ENCODE results near the gene TMSB4X.
"Not testable (repeated sequence)": the region's sequence is repeated elsewhere in the genome, so short reads cannot be mapped to it uniquely, and the experiment has no call there.

TMSB4X gene

DNA sequence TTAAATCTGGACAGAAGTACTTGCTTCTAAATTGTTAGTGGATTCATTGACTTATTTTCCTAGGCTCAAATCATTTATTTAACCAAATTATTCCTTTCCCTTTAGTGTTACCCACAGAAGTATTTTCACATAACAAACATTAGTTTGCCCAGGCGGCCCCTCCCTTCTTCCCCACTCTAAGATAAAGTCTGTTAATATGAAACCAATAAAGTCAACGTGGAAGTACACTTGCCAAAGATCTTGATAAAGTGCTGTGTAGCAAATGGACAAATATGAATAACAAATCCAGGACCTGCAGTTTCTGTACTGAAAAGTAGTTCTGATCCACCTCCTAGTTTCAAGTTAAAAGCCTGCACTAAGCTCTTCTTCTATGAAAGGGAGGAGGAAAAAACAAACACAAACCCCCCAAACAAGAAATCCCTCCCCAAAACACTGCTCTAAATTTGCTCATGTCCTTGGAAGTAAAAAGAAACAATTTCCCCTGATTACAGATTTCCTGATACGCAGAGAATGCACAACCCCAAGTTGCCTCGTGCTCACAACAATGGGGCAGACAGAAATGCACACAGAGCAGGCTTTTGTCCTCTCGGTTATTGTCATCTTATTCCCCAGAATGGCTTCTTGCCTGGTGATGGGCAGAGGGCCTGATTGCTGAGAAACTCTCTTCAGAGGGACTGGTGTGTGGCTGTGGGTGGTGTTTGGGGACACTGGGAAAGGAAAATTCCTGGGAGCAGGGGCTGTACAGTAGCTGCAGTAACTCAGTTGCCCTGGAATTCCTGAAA is 23.2 kb downstream of the TMSB4X start:
- no peak for DNase-seq

DNA sequence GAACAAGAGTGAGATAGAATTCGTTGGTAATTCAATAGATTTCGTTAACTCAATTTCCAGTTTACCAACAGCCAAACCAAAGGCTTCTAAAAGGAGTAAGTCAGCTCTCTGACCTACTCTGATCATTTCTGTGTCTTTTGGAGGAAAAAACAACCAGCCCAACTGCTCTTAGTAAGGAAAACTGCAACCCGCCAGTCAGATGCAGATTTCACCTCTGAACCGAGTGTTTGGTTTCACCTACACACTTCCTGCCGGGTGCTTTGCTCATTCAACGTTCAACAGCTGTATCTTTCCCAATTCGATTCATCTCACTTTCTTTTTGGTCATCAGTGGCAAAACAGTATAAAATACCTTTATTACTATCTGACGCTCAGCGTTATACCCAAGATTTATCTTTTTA is 24.5 kb downstream of the TMSB4X start:
- peak; percentile 70 for DNase-seq

DNA sequence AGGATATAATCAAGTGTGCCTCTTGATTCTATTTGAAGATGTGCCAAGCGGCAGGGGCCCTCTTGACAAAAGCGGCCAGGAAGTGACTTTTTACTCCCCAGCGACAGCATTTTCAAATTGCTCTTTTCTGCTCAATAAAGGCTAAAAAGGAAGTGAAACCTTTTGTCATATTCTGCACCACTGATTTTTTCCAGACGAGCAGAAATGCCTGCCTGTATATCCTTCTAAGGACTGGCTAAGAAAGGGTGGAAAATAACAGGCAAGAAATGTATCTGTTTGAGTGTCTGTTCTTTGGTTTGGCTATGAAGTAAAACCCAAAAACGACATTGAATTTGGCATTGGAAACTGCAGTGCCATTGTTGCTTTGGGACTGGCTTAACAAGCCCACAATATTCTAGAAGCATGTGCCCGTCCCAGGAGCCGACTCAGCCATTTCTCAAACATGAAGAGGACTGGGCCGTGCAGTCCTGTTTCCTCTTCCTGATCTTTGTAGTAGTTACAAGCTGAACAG is 25.4 kb downstream of the TMSB4X start:
- peak; percentile 50 for DNase-seq

DNA sequence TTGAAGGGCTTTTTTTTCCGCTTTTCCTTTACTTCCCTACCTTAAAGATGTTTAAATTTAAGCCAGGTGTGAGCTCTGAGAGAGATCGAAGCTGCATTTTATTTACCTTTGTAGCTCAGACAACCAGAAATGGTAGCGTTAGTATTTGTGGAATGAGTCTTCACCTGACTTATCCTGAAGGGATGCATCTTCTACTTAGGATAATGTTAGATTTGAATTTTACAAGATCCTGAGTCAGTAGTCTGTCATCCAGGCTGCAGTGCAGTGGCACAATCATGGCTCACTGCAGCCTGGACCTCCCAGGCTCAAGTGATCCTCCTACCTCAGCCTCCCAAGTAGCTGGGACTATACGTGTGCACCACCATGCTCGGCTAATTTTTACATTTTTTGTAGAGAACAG is 26.2 kb downstream of the TMSB4X start:
- DNase-seq: no peak

DNA sequence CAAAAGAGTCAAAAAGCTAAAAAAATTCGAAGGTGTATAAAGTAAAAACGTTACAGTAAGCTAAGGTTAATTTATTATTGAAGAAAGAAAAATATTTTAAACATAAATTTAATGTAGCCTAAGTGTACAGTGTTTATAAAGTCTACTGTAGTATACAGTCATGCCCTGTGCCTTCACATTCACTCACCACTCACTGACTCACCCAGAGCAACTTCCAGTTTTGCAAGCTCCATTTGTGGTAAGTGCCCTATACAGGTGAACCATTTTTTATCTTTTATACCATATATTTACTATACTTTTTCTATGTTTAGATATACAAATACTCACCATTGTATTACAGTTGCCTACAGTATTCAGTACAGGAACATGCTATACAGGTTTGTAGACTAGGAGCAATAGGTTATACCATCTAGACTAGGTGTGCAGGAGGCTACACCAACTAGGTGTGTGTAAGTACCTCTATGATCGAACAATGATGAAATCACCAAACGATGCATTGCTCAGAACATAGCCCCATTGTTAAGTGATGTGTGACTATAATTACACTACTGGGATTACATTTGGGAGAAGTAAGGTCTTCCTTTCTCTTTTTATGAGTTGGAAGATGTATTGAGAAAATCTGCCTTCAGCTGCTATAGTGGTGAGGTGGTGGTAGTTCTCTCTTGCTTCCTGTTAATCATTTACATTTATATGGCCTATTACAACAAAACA is 27.2 kb downstream of the TMSB4X start:
- DNase-seq: peak; percentile 42

DNA sequence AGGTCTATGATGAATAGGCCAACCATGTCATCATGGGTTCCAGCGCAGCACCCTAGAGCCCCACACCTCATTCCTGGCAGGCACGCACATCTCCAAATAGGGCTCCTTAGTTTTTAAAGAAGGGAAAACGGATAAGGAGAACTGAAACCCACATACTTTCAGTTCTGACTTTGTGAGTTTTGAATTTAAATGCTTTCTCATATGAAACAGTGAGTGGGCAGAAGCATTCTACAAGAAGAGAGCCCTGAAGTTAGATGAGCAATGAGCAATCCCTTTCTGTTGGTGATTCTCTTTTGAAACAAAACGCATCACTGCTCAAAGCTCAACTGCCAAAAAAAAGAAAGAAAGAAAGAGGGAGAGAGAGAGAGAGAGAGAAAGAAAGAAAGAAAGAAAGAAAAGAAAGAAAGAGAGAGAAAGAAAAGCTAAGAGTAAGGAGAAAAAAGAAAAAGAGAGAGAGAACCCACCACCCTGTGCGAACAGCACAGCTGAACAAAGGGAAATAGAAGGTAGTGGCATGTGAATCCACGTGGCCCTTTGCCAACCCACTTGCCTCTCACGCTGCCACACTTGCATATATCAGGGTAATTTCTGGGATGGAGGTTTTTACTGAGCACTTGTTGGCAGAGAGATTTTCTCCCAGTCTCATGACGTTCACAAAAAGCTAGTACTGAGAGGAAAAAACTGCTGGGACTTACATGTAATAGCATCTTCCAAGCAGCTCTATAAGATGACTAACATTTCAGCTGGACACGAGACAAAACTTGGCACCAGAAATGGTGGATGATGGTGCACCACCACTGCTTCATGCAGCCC is 31.0 kb downstream of the TMSB4X start:
- DNase-seq: no peak

DNA sequence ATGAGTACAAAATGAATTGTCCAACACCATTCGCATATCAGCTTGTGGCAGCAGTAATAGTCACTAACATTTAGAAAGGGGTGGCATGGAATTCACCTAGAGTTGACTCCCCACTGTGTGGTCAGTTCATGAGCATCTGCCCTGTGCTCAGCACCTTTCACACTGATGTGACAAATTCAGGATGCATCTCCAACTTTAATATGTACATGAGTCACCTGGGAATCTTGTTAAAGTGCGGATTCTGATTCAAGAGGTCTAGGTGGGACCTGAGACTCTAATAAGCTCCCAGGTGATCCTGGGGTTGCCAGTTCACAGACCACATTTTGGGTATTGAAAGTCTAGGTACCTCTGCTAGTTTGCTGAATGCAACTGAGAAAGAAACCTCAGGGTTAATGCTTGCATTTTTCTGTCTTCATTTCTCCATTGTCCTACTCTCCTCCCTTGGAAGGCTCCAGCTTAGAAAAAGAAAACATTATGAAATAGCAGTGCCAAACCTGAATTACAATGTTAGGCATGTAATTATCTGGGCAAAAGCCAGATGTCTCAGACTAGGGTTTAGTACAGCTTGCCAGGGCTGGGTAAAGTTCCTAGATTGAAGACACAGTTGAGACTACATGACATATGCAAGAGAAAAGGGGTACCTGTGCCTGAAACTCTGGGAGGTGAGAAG is 32.7 kb downstream of the TMSB4X start:
- DNase-seq: no peak

DNA sequence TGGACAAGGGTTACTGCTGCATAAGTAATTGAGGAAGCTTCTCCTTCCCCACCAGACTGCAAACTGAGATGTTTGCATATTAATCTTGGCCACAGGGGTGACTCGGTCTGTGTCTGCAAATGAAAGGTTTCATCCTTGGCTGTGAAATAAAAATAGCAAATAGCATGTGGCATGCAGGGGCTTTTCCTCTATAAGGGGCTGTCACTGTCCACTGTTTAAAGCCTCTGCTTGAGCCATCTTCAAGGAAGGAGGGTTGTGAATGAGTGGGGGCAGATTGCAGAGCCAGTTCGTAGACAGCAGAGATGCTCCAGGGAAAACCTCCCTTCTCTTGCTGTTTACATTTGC is 33.3 kb downstream of the TMSB4X start:
- DNase-seq: no peak

DNA sequence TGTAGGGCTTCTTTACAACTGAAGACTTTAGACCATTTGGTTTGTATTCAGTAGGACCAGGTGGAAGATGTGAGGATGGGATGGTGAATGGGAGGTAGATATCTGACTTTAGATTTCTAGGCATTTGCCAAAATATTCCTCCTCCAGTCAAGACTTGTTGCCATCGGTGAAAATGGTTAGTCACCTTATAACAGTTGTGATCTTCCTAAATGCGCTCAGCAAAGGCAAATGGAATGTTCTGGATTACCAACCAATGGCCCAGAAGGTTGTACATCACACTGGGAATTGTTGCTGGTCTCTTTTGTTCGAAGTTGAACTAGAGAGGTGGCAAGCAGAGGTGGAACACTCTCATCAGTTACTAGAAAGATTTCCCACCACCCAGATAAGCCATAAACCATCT is 33.9 kb downstream of the TMSB4X start:
- DNase-seq: no peak

DNA sequence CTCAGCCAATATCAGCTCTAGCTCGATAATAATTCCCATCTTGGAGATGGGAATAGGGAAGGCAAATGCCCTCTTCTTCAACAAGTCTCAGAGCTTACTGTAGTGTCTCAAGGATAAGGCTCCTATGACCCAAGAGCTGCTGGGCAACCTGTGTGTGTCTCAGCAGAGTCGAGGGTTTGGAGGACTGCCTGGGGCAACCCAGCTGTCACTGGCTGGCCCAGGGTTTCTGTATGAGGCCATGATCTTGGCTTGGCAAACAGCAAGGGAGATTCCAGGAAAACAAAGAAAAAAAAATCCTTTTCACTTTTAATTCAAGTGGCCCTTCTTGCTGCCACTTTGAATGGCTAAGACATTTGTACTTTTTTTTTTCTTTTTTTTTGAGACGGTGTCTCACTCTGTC is 34.4 kb downstream of the TMSB4X start:
- no peak for DNase-seq

DNA sequence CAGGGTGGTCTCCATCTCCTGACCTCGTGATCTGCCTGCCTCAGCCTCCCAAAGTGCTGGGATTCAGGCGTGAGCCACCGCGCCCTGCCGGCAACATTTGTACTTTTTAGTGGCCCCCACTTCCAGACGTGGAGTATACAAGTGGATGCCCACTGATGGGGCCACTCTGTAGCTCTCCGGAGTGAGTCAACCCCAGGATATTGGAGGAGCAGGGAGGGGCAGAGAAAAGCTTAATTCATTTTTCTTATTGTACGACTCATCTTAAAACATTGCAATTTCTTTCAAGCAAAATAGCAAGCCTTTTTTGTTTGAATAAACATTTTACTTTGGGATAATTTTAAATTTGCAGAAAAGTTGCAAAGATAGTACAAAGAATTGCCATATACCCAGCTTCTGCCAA is 34.9 kb downstream of the TMSB4X start:
- DNase-seq: no peak

DNA sequence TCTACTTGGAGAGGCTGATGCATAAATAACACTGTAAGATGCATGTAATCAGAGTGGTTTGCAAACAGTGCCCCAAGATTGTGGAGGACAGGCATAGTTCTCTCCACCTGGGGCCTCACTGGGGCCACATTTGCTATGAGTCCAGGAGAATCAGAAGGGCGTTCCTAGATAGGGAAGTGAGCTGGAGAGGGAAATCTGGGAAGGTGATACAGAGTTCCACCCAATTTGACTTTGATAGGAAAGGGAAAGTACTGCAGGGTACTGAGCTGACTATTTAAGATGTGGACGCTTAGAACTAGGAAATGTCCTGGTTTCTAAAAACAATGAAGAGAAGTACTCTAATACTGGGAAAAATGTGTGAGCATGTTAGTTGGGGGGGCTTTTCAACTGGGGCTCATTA is 35.6 kb downstream of the TMSB4X start:
- no peak for DNase-seq

DNA sequence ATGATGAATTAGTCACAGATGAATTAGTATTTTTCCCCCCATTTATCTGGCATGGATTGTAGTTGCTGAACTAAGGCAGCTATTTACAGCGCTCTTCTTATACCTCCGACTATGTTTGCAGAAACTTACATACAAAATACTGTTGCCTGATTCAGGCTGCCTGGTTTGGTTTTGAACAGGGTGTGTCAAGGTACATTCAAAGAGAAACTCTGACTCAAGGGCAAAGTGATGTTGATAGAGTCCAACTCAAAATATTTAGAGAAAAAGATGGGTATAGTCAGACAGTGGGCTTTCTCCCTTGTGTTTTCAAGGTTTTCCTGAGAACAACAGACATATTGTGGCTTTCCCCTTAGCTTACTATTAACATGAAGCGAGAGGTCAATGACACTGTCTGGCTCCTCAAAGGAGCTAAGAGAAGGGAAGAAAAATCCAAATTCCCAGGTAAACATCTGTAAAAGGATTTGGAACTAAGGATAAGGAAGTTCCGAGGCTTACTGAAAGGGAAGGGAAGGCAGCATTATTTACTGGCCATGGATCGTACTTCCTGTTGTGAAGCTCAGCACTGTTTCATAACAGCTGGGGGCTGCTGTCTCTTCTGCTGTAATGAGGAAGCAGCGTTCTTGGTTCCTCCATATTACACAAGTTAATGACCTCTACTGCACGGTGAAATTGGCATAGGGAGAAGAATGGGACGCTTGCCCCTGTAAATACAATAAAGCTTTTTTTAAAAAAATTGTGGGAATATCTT is 38.6 kb downstream of the TMSB4X start:
- no peak for DNase-seq

DNA sequence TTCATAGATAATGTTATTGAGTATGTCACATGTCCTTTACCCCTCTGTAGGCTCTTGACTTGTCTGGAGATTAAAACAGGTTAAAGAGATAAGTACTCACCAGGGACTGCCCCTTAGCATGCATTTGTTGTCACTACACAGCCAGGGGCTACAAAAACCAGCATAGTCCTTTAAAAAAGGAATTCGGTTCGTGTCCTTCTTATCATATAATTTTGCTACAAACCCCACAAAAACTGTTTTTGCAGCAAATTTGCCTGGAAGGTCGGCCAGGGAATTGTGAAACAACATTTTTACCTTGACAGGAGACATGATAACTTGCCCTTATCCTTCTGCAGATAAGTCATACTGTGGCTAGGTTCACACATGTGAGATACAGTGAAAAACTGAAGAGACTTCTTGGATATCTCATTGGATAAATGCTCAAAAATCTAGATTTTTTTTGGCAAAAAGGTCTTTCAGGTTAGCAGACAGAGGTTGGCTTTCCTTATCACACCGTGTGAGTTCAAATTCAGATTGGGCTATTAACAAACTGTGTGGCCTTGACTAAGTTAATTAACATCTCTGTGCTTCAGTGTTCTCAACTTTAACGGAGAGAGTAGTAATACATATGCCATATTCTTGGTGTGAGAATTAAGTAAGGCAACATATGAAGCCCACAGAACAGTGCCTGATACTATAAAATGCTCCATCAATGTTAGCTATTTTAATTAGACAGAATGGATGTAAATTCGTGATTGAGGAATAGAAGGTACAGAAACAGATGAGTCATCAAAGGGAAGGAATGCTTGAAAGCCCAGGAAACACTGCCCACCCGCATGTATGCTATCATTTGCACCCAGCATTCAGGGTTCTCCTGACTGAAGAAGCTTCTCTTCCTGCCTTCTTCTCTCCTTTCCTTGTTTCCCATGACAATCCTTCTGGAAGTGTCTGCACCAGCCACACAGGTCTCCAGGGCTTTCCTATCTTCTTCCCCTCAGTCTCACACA is 39.5 kb downstream of the TMSB4X start:
- DNase-seq: no peak

DNA sequence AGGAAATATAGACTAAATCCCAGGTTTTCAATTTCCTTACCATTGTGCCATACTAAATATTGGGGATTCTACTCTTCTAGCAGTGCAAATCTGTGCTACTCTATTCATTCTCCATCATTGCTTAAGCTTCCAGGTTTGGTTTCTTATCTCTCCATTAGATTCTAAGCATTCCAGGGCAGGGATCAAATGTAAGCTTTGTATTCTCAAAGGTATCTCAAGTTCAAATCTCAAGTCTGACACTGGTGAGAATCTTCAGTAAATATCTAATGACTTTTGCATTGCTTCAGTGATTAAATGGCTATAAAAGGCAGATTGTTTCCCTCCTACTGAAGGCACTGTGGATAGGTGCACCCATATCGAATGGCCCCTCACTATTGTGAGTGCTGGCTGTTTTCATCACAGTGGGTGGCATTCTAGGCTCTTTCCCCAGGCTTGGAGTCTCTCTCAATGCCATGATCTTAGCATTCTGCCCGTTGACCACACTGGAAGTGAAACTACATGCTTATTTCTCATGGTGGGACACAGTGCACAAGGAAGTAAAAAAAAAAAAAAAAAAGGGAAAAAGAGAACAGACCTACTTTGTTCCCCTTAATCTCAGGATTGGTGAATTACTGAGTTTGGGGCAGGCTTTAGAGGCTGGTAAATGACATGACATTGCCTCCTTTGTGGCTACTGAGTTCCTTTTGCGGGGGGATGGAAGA is 40.8 kb downstream of the TMSB4X start:
- no peak for DNase-seq

DNA sequence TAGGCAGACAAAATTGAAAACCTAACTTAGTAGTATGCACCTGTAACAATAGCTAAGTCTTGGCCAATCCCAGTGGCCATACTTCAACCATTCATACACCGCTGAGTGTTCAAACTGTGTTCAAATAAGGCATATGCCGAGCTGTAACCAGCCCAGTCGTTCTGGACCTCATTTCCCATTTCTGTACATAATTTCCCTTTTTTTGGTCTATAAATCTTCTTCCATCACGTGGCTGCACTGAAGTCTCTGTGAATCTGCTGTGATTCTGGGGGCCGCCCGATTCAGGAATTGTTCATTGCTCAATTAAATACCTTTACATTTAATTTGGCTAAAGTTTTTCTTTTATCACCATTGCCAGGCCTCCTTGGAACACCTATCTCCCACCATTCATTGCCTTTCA is 41.8 kb downstream of the TMSB4X start:
- DNase-seq: not testable (repeated sequence)

DNA sequence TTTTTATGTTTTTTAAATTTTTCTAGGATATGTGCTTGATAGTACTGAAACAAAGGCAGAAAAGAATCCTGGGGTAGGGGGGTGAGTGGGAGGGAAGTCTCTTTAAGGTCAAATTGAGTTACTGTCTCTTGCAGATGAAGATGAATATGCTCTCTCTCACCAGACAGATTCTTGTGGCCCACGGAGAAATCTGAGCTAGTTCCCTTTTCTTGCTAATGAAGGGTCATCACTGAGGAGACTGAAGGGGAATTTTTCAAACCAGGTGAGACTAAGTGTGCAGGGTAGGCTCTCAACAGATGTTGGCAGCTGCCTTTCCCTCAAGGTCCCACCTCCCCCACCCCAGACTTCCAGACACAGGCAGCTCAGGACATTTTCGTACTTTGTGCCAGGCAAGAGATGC is 48.0 kb downstream of the TMSB4X start:
- DNase-seq: no peak

DNA sequence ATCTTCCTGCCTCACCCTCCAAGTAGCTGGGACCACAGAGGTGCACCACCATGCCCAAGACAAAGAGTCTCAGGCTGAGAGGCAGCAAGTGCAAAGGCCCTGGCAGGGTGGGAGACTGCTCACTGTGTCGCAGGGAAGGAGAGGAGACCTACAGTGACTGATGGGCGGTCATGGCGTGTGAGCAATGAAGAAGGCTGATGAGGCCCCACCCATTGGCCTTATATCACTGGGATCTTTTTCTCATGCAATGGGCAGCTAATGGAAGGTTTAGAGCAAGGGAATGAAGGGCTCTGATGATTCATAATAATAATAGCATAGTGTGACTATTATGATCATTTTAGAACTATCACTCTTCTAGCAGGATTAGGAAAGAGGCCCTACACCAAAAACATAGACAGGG is 48.7 kb downstream of the TMSB4X start:
- no peak for DNase-seq

DNA sequence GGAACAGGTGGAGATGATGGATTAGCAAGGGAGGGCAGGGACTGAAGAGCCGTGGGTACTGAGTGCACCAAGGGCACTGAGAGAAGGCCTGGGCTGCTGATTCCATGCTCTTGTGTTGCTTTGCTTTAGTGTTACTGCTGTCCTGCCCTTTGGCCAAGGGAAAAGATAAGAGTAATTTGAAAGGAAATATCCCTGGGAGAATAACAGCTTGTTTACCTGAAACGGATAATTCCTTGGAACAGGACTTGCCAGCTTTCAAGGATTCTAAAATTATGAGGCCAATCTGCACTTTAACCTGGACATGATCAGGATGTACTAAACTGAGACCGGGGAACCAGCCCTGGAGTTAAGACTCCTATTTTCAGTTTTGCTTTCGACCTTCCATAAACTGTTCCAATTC is 49.1 kb downstream of the TMSB4X start:
- DNase-seq: no peak

DNA sequence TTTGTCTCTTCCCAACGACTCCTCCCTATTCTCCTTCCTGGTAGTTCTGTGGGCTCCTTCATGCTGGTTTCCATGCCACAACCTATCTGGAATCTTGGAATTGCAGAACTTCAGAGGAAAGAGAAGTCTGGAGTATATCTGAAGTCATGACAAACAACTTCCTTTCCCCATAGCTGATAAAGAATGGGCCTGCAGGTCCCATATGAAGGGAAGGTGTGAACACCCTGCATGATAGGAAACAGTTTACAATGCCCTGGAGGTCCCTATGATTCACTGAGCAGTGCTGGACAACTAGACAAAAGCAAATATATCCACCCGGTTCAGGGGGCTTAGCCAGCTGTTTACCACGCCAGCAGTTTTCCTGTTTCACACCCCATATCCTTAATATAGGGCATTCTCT is 50.1 kb downstream of the TMSB4X start:
- DNase-seq: no peak

Measured in stimulated activated CD4-positive, alpha-beta T cell treated with anti-CD3 and anti-CD28 coated beads, Interleukin-1b, Interleukin-23, amount 100 ng/mL, for 48 hours (primary cell).